Measurements from ENCODE around the gene FLNB.

The FLNB gene

DNA sequence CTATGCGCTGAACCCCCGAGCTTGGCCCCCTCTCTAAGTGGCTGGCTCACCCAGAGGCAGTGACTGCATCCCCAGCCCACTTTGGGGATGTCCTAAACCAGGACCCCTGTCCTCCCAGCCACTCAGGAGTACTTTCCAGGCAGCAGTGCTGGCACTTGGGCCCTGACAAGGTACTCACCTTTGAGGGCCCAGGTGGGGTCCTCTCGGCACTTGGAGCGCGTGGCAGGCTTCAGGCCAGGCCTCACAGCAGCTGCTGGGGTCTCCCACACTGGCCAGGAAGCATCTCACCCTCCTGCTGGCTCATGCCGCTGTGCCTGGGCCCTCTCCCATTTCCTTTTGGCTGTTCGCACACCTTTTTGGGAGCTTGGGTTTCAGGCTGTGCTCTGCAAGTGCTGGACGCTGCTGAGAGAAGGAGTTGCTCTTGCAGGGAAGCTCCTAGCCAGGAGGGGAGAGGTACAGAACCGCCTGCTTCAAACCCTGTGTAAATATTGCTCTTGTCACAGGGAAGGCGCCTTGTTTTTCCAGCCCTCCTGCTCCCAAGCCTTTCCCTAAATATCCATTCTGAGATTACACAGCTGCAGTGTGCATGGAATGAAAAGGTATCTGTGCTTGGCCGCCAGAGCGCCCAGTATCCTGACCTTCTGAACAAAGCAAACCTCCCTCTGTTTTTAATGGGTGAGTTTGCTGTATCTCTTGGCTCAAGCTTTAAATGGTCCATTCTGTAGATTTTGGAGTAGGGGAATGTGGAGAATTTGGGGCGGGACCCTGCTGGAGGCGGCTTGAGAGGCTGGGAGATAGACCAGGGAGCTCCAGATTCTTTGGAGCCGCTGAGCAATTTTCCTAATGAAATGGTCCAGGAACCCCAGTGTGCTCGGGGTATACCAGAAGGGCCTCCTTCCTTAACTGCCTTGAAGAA, 156.9 kb downstream of the FLNB start:
- peaks cover 56% of the 10 kb centered on the region for H3K4me1 Mint-ChIP-seq
- H3K36me3 Mint-ChIP-seq (ENCODE audit: low read depth) = peaks cover 70% of the 10 kb centered on the region
- peak overlapping the region; percentile 89 for H3K27ac Mint-ChIP-seq
- H3K9me3 Mint-ChIP-seq = no peaks in the 10 kb centered on the region
- no peak for DNase-seq
- TF ChIP-seq, protein P1, sequence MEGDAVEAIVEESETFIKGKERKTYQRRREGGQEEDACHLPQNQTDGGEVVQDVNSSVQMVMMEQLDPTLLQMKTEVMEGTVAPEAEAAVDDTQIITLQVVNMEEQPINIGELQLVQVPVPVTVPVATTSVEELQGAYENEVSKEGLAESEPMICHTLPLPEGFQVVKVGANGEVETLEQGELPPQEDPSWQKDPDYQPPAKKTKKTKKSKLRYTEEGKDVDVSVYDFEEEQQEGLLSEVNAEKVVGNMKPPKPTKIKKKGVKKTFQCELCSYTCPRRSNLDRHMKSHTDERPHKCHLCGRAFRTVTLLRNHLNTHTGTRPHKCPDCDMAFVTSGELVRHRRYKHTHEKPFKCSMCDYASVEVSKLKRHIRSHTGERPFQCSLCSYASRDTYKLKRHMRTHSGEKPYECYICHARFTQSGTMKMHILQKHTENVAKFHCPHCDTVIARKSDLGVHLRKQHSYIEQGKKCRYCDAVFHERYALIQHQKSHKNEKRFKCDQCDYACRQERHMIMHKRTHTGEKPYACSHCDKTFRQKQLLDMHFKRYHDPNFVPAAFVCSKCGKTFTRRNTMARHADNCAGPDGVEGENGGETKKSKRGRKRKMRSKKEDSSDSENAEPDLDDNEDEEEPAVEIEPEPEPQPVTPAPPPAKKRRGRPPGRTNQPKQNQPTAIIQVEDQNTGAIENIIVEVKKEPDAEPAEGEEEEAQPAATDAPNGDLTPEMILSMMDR (IDR thresholded peaks at IDR 0.05) = no peak
- H3K27me3 Mint-ChIP-seq (ENCODE audit: low read depth, poor library complexity) = peaks cover 2% of the 10 kb centered on the region
- H3K4me3 Mint-ChIP-seq = no peak overlapping the region

DNA sequence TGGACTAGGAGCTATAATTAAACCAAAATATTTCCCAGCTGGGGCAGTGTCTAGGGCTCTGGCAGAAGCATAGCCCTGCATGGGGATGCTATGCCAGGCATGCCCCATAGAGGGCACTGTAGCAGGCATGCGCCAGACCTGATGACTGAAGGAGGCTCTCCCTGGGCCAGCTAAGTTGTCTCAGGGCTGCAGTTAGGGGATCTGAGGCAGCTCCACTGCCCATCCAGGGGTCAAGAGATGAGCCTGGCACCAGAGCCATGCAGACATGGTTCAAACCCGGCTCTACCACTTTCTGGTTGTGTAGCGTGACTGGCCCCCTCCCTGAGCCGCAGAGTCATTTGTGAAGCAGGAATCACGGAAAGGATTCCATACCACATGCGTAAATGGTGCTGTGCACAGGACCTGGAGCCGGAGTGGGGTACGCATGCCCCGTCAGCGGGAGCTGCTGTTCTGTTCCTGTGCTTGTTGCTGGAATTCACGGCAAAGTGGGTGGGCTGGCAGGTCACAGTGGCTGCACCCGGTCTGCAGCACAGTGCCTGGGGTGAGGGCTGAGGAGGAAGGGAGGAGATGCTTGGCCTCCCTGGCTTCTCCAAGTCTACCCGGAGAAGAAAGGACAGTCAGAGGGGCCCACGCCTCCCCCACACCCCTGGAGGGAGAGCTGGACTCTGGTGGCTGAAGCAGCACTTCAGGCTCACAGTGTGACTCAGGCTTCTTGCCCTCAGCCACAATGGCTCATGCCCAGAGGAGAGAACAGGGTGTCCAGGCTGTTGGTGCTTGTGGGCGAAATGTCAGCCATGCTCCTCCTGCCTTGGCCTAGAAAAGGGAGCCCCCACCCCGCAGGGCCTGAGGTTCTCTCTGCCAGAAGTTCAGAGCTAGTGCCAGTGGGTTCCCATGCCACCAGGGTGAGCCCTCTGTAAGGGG, 159.5 kb downstream of the FLNB start:
- TF ChIP-seq, protein P1 (IDR thresholded peaks at IDR 0.05) = peak; percentile 90
- peaks cover 63% of the 10 kb centered on the region for H3K36me3 Mint-ChIP-seq (ENCODE audit: low read depth)
- H3K4me3 Mint-ChIP-seq = peak overlapping the region; percentile 32
- DNase-seq = peak; percentile 83
- peaks cover 4% of the 10 kb centered on the region for H3K27me3 Mint-ChIP-seq (ENCODE audit: low read depth, poor library complexity)
- H3K27ac Mint-ChIP-seq = no peak overlapping the region
- no peaks in the 10 kb centered on the region for H3K9me3 Mint-ChIP-seq
- H3K4me1 Mint-ChIP-seq = peaks cover 52% of the 10 kb centered on the region

DNA sequence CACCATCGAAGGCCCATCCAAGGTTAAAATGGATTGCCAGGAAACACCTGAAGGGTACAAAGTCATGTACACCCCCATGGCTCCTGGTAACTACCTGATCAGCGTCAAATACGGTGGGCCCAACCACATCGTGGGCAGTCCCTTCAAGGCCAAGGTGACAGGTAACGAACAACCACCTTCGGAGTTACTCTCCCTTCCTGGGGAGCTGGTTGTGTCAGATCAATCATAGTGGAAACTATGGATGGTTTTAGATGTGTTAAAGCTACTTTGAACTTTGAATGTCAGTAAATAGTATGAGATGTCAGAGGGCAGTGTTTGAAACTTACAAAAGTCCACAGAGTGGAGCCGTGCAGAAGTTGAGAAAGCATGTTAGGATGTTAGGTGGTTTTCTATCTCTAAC, 160.3 kb downstream of the FLNB start:
- Mint-ChIP-seq H3K4me3 (no peak overlapping the region), H3K27ac (no peak overlapping the region), H3K36me3 (ENCODE audit: low read depth) (peaks cover 55% of the 10 kb centered on the region), H3K9me3 (no peaks in the 10 kb centered on the region), H3K27me3 (ENCODE audit: low read depth, poor library complexity) (peaks cover 8% of the 10 kb centered on the region), H3K4me1 (peaks cover 52% of the 10 kb centered on the region)
- TF ChIP-seq, protein P1 (IDR thresholded peaks at IDR 0.05) = no peak
- no peak for DNase-seq

DNA sequence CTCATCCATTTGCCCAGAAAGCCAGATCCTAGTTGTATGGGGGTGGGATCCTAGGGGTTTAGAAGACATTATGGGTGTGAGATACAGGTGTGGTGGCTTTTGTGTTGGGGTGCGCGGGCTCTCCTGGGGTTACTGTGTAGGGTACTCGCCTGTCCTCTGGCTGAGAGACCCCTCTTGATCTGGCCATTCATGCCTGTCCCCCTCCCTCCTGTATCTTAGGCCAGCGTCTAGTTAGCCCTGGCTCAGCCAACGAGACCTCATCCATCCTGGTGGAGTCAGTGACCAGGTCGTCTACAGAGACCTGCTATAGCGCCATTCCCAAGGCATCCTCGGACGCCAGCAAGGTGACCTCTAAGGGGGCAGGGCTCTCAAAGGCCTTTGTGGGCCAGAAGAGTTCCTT, 161.1 kb downstream of the FLNB start:
- Mint-ChIP-seq H3K27ac (no peak overlapping the region), H3K4me3 (no peak overlapping the region), H3K9me3 (no peaks in the 10 kb centered on the region), H3K4me1 (peaks cover 52% of the 10 kb centered on the region), H3K36me3 (ENCODE audit: low read depth) (peaks cover 49% of the 10 kb centered on the region), H3K27me3 (ENCODE audit: low read depth, poor library complexity) (peaks cover 8% of the 10 kb centered on the region)
- TF ChIP-seq, protein P1 (IDR thresholded peaks at IDR 0.05) = no peak
- DNase-seq = no peak

DNA sequence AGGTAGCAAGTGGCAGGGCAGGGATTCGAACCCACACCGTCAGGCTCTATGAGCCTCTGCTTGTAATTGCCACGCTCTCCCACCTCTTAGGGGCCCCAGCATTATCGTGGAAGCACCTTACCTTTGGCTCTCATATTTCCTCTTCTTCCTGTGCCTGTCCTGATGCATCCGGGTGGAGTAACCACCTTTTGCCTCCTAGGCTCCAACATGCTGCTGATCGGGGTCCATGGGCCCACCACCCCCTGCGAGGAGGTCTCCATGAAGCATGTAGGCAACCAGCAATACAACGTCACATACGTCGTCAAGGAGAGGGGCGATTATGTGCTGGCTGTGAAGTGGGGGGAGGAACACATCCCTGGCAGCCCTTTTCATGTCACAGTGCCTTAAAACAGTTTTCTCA, 162.2 kb downstream of the FLNB start:
- DNase-seq = no peak
- peaks cover 49% of the 10 kb centered on the region for H3K36me3 Mint-ChIP-seq (ENCODE audit: low read depth)
- peaks cover 8% of the 10 kb centered on the region for H3K27me3 Mint-ChIP-seq (ENCODE audit: low read depth, poor library complexity)
- TF ChIP-seq, protein P1 (IDR thresholded peaks at IDR 0.05) = no peak
- peaks cover 52% of the 10 kb centered on the region for H3K4me1 Mint-ChIP-seq
- H3K4me3 Mint-ChIP-seq = no peak overlapping the region
- no peaks in the 10 kb centered on the region for H3K9me3 Mint-ChIP-seq
- no peak overlapping the region for H3K27ac Mint-ChIP-seq
